Inflammatory macrophage treated with lipopolysaccharide for 1 hour (primary cell): ENCODE measurements around the gene ASB18.
A peak's percentile ranks its signal among the peaks of the same experiment; 100 is the strongest.

ENCODE experiments used
- DNase-seq, 2 donors: peaks; one replicate each; pipeline ENCODE4 v3.0.0-alpha.2; 2020 to 2022

ASB18 gene

GRCh38 chr2:236205867-236206645, 58.1 kb downstream of the ASB18 start:
- no peak for DNase-seq

DNA sequence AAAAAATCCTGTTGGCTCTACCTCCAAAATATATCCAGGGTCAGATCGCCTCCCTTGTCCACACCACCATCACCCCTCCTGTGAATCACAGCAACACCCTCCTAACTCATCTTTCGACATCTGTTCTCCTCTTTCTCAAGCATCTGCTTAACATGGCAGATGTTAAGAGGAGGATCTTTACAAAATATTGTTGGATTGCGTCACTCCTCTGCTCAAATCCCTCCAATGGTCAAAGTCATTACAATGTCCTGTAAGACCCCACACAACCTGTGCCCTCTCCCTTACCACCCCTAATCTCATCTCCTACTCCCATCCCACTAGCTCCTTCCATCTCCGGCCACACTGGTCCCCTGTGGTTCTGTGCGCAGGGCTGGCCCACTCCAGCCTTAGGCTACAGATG, 59.3 kb downstream of the ASB18 start:
- DNase-seq = no peak

GRCh38 chr2:236200378-236200777, 63.8 kb downstream of the ASB18 start:
- no peak for DNase-seq

DNA sequence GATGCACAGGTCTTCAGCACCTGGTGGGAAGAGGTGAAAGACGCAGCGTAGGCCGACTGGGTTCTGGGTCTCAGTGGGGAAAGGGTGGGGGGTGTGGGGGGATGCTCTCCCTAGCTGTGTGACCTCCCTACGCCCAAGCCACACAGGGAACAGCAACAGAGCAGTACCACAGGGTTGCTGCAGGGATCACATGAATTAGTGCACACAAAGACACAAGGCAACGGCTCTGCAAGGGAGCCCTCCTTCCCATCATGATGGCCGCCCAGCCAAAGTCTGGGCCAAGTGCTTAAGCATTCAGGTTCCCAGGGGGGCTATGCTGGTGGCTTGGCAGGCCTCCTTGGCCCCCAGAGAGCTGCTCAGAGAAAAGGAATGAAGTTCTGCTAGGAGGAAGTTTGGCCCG, 67.8 kb downstream of the ASB18 start:
- no peak for DNase-seq

GRCh38 chr2:236195726-236196125, 68.5 kb downstream of the ASB18 start:
- DNase-seq = no peak

DNA sequence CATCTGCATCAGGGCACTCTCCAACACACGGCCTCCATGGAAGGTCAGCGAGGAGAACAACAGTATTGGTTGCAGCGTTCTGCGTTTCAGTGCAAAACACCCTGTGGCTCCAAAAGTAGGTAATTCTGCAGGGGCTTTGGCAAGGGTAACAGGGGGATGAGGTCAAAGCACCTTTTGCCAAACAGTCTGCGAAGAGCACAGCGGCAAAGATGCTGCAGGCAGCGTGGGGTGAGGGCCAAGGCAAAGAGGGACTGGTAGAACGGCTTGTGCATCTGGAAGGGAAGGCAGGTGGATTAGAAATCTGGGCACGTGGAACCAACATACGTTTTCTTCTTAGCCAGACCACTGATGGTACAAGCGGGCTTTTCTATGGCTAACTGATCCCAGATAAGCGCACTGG, 69.4 kb downstream of the ASB18 start:
- no peak for DNase-seq

GRCh38 chr2:236193026-236193425, 71.2 kb downstream of the ASB18 start:
- no peak for DNase-seq

- DNase-seq = no peak
These were observed 73.5 kb downstream of the ASB18 start for GRCh38 chr2:236190674-236191073.

- no peak for DNase-seq
These were observed 79.5 kb downstream of the ASB18 start for GRCh38 chr2:236184701-236185100.

DNA sequence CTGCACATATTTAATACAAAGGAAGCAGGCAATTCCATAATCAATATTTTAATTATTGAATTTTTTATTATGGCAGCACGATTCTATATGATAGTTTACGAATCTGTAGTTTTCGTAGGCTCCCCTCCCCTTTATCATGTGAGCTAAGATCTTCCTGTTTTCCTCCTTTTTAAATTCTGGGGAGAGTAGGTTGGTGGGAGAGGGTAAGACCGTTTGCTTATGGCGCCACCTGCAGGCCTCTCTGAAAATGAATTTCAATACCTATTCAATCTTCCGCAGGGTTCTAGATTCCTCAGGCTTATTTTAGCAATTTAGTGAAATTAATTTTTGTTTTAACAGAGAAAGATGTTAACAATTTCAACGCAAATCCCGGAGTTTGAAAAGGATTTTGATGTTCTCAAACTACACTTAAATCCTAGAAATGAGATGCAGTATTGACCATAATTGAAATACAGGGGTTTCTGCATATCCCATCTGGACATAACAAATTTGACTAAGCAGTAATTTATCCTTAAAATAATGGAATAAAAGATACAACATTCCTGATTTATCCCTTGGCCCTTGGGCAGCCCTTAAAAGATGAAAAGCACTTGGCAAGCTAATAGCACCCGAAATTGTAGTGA, 83.3 kb downstream of the ASB18 start:
- peak; percentile 30 to 63 for DNase-seq

- DNase-seq = no peak
These were observed 84.0 kb downstream of the ASB18 start for GRCh38 chr2:236180076-236180816.

GRCh38 chr2:236179236-236180075, 84.8 kb downstream of the ASB18 start:
- no peak for DNase-seq

DNA sequence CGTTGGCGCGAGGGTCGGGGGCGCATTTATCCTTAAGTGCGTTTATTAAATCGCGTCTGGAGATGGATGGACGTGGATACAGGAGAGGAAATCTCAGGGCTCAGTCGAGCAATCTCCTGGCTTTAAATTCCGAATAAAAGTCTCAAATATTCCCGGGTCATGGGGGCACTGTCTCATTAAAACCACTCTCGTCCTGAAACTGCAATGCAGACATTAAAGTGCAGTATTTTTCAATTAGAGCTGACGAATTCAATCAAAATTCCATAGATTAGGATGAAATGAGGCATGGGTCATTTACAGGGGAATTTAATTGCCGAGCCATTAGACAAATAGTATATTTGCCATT, 85.3 kb downstream of the ASB18 start:
- DNase-seq = no peak

GRCh38 chr2:236177967-236178889, 86.0 kb downstream of the ASB18 start:
- peak in 1 of 2 donors; percentile 34 for DNase-seq

GRCh38 chr2:236177604-236177966, 86.6 kb downstream of the ASB18 start:
- DNase-seq = no peak

GRCh38 chr2:236176951-236177350, 87.3 kb downstream of the ASB18 start:
- DNase-seq = no peak

DNA sequence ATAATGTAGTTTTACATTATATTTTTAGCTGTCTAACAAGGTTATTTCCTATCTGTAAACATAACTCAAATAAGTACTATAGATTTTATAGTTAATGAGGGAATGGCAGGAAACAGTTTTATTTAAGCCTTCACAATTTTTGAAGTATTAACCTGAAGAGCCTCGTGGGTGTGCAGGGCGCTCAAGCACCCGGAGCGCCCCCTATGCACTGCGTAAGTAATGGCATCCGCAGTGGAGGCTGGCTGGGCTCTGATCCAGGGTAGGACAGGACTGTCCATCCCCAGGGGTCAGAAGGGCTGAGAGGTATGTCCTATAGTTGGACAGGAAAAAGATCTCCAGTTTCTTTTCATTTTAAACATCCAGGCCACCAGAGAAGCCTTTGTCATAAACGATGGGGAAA, 87.8 kb downstream of the ASB18 start:
- DNase-seq = no peak

DNA sequence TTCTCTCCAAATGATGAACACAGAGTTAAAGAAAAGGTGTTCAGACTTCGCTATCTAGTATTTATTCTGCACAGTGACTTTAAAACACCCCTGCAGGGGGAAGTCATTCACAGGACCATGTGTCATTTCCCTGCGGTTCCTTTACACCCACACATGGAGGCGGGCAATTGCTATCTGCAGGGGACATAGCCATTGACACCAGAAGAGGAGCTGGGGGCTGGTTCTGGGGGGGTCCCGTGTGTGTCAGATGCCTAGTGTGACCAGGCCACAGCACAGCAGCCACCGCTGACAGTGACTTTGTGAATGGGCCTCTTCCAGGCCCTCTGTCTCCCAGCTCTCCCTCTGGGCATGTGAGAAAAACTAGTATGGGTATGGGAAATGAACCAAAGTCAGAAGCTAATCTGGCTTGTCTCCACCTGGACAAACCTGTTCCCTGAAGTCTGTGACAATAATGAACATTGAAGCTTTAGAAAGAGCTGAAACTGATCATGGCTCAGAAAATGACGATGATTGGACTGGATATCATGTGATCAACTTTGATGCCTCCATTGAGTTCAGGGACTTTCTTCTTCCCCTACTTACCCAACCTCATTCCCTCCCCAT, 88.6 kb downstream of the ASB18 start:
- DNase-seq = peak; percentile 64 to 79

GRCh38 chr2:236173729-236174607, 90.2 kb downstream of the ASB18 start:
- no peak for DNase-seq

- DNase-seq = no peak
These were observed 91.0 kb downstream of the ASB18 start for GRCh38 chr2:236173036-236173728.
